ENCODE data around the gene PLD4. TPM values are rescaled to one million over a fixed set of nuclear protein-coding genes. Genes with fewer than 3 reads are reported as not detected.

Gene PLD4
- total RNA-seq, 1 experiment from 2014 or later: 0.07 TPM

- Mint-ChIP-seq H3K9me3 (no peaks in the 10 kb centered on the region), H3K27ac (no peak overlapping the region), H3K4me1 (peaks cover 2% of the 10 kb centered on the region; the same call in 1 of the 2 replicates), H3K36me3 (no peaks in the 10 kb centered on the region), H3K27me3 (ENCODE audit: low read depth) (no peaks in the 10 kb centered on the region; the same call in 1 of the 2 replicates), H3K4me3 (no peak overlapping the region)
- DNase-seq (ENCODE audit: low spot score) (no peak), ATAC-seq (no peak)
- ChIA-PET POLR2A (no interaction called here), CTCF (interaction anchor here (0.5 to 3.2 kb wide), 15 partner anchors 10 to 275 kb away, joined by 3 to 26 read pairs (median 7); partner anchors contain the start of gene PLD4)
- TF ChIP-seq CREB1 (CRISPR knock-in tag; IDR thresholded peaks at IDR 0.05) (no peak), ZMAT4 (CRISPR knock-in tag; IDR thresholded peaks at IDR 0.05) (no peak), PRRX2 (CRISPR knock-in tag; IDR thresholded peaks at IDR 0.05) (no peak), CREM (CRISPR knock-in tag; IDR thresholded peaks at IDR 0.05) (no peak), ZNF263 (CRISPR knock-in tag; IDR thresholded peaks at IDR 0.05; ENCODE audit: low read depth) (no peak), ATF1 (CRISPR knock-in tag; IDR thresholded peaks at IDR 0.05) (no peak), KAT7 (CRISPR knock-in tag; IDR thresholded peaks at IDR 0.05; ENCODE audit: borderline replicate concordance) (no peak), CTCF (IDR thresholded peaks at IDR 0.05) (no peak), ZNF423 (CRISPR knock-in tag; IDR thresholded peaks at IDR 0.05) (no peak), ESRRA (CRISPR knock-in tag; IDR thresholded peaks at IDR 0.05; ENCODE audit: borderline replicate concordance) (no peak), PREB (CRISPR knock-in tag; IDR thresholded peaks at IDR 0.05; ENCODE audit: borderline replicate concordance) (no peak), ELF4 (CRISPR knock-in tag; IDR thresholded peaks at IDR 0.05; ENCODE audit: low read depth) (no peak), ZNF121 (CRISPR knock-in tag; IDR thresholded peaks at IDR 0.05) (no peak)
Observed at GRCh38 chr14:104895207-104895785, 29.4 kb upstream of the PLD4 start.

GRCh38 chr14:104895786-104896661, 28.7 kb upstream of the PLD4 start:
- Mint-ChIP-seq H3K4me1 (peaks cover 2% of the 10 kb centered on the region; the same call in 1 of the 2 replicates), H3K27ac (no peak overlapping the region), H3K9me3 (no peaks in the 10 kb centered on the region), H3K4me3 (no peak overlapping the region), H3K27me3 (ENCODE audit: low read depth) (no peaks in the 10 kb centered on the region; the same call in 1 of the 2 replicates), H3K36me3 (no peaks in the 10 kb centered on the region)
- CTCF ChIA-PET: interaction anchor here (0.5 to 3.2 kb wide), 17 partner anchors 9 to 150 kb away, joined by 3 to 26 read pairs (median 6); partner anchors contain the start of gene PLD4
- DNase-seq (ENCODE audit: low spot score): no peak
- POLR2A ChIA-PET: no interaction called here
- no peak for ATAC-seq
- TF ChIP-seq ZNF416 (CRISPR knock-in tag; IDR thresholded peaks at IDR 0.05) (no peak), ETV6 (CRISPR knock-in tag; IDR thresholded peaks at IDR 0.05) (no peak), MAX (CRISPR knock-in tag; IDR thresholded peaks at IDR 0.05) (no peak)

Measured in WTC11 (cell line).